ENCODE results near the gene CLDN22.

DNA sequence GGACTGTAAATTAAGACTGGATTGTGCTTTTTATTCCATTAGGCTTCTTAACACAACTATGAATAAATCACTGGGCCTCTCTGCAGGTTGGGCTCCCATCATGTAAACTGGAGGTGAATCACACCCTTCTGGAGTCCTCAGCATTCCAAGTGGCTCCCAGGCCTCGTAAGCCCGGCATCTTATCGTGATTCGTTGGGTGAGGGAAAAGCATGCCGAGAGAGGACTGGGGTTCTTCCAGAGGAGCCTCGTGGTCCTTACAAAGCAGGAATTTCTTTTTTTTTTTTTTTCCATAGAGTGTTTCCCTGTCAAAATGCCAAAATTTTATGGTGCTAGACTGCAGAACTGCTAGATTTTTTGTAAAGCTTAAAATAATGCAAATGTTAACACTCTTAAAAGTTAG is 20.0 kb downstream of the CLDN22 start:
- TF ChIP-seq CTCF (IDR thresholded peaks at IDR 0.05) = no peak
- no peak for TF ChIP-seq EZH2 (IDR thresholded peaks at IDR 0.05; ENCODE audit: borderline replicate concordance, insufficient read depth, low read depth, low read length, poor library complexity, severe bottlenecking)

Measured in B cell (primary cell).